ENCODE data around the gene KRTCAP3.

Gene KRTCAP3

DNA sequence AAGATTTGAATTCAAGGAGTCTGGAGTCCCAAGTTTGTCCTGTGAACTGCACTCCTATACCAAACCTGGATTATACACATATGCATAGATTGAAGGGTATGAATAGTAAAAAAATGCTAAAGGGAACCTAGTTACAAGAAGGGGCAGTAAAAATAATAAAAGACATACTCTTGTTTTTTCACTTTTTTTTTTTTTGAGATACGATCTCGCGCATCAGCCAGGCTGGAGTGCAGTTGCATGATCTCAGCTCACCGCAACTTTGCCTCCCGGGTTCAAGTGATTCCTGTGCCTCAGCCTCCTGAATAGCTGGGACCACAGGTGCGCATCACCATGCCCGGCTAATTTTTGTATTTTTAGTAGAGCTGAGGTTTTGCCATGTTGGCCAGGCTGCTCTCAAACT lies 22.3 kb downstream of the KRTCAP3 start:
- no peaks in the 10 kb centered on the region for H3K9me3 ChIP-seq
- H3K36me3 ChIP-seq, result no peaks in the 10 kb centered on the region
- no peak overlapping the region for H3K27ac ChIP-seq
- TF ChIP-seq CTCF (IDR thresholded peaks at IDR 0.05), result no peak
- H3K27me3 ChIP-seq, result no peaks in the 10 kb centered on the region
- no peak overlapping the region for H3K4me3 ChIP-seq (ENCODE audit: low read depth in 1 of 2, low read length in 1 of 2)
- no peaks in the 10 kb centered on the region for H3K4me1 ChIP-seq (ENCODE audit: control insufficient read depth in 1 of 2, insufficient read depth in 1 of 2, low read depth in 1 of 2, low read length in 1 of 2)

DNA sequence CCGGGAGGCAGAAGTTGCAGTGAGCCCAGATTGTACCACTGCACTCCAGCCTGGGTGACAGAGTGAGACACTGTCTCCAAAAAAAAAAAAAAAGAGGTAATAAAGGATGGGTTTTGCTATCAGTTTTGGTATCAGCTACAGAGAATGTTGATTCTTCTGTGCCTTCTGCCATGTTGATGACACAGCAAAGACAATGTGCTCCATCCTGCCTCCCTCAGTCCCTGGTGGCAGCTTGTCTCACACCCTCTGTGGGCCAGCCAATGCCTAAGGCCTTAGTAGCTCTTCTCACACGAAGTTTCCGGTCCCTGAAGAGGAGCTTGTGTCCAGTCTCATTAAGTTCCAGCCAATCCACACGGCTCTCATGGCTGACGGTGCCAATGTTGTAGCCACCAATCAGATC lies 29.8 kb downstream of the KRTCAP3 start:
- Histone ChIP-seq H3K4me3 (ENCODE audit: low read depth in 1 of 2, low read length in 1 of 2) (no peak overlapping the region), H3K27ac (no peak overlapping the region), H3K36me3 (no peaks in the 10 kb centered on the region), H3K9me3 (no peaks in the 10 kb centered on the region), H3K4me1 (ENCODE audit: control insufficient read depth in 1 of 2, insufficient read depth in 1 of 2, low read depth in 1 of 2, low read length in 1 of 2) (no peaks in the 10 kb centered on the region), H3K27me3 (no peaks in the 10 kb centered on the region)
- no peak for TF ChIP-seq CTCF (IDR thresholded peaks at IDR 0.05)

GRCh38 chr2:27485496-27485895 lies 43.3 kb downstream of the KRTCAP3 start:
- H3K27me3 ChIP-seq, result no peaks in the 10 kb centered on the region
- no peak overlapping the region for H3K27ac ChIP-seq
- peaks cover 12 to 14% of the 10 kb centered on the region in 2 experiments for H3K4me1 ChIP-seq (ENCODE audit: control insufficient read depth in 1 of 2, insufficient read depth in 1 of 2, low read depth in 1 of 2, low read length in 1 of 2)
- TF ChIP-seq CTCF (IDR thresholded peaks at IDR 0.05), result no peak
- no peaks in the 10 kb centered on the region for H3K36me3 ChIP-seq
- no peak overlapping the region for H3K4me3 ChIP-seq (ENCODE audit: low read depth in 1 of 2, low read length in 1 of 2)
- no peaks in the 10 kb centered on the region for H3K9me3 ChIP-seq

DNA sequence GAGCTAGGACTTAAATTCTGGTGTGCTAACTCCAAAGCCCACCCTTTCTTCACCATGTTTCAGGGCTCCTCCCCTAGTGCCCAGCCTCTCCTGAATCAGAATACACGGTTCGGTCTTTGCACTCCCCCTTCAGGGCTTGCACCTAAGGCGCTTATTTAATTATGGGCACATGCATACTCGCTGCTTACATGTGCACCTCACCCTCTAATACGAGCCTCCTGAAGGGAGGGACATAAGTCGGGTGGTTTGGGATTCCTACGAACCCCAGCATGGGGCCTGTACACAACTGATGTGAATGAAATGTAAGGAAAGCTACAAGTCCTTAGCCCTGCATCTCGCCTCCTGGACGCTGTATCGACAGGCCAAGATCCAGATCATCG lies 46.9 kb downstream of the KRTCAP3 start:
- Histone ChIP-seq H3K36me3 (no peaks in the 10 kb centered on the region), H3K27me3 (peaks cover 25% of the 10 kb centered on the region), H3K27ac (peak overlapping the region; percentile 78), H3K4me1 (ENCODE audit: control insufficient read depth in 1 of 2, insufficient read depth in 1 of 2, low read depth in 1 of 2, low read length in 1 of 2) (peaks cover 12 to 14% of the 10 kb centered on the region in 2 experiments), H3K4me3 (ENCODE audit: low read depth in 1 of 2, low read length in 1 of 2) (peak overlapping the region; percentile 60 to 71), H3K9me3 (no peaks in the 10 kb centered on the region)
- no peak for TF ChIP-seq CTCF (IDR thresholded peaks at IDR 0.05)

- Histone ChIP-seq H3K4me3 (ENCODE audit: low read depth in 1 of 2, low read length in 1 of 2) (peak within 1 kb of the TSS; percentile 60 to 71), H3K27me3 (peaks cover 32% of the 10 kb centered on the region), H3K27ac (peak within 1 kb of the TSS; percentile 78), H3K36me3 (no peaks in the 10 kb centered on the region), H3K4me1 (ENCODE audit: control insufficient read depth in 1 of 2, insufficient read depth in 1 of 2, low read depth in 1 of 2, low read length in 1 of 2) (peaks cover 17% of the 10 kb centered on the region in 2 experiments), H3K9me3 (no peaks in the 10 kb centered on the region)
- peak; percentile 30 for TF ChIP-seq CTCF (IDR thresholded peaks at IDR 0.05)
Measured at GRCh38 chr2:27489498-27490397, 47.6 kb downstream of the KRTCAP3 start, which contains the start of gene IFT172. Gene IFT172 (minus strand): TSS chr2:27489743. CDS start chr2:27489653, 90 bp downstream.
